Fibroblast of mammary gland (primary cell): ENCODE results near the gene ICAM3.
"Not testable (repeated sequence)": the region's sequence is repeated elsewhere in the genome, so short reads cannot be mapped to it uniquely, and the experiment has no call there.

Experiments
- DNase-seq: peaks from one replicate; pipeline ENCODE4 v3.0.0-alpha.2; 2010; ENCODE audit warnings: low read depth
- H3K4me3 ChIP-seq: 2 replicates; pipeline ENCODE4 v1.5.1; 2011; ENCODE audit warnings: low read depth, mild to moderate bottlenecking, low read length, moderate library complexity; ENCODE audit not compliant: control insufficient read depth
- TF ChIP-seq, protein P1 (sequence below): conservative IDR thresholded peaks from 2 replicates; pipeline ENCODE4 v1.5.1; 2011; ENCODE audit warnings: low read depth, low read length, inconsistent platforms; ENCODE audit not compliant: control insufficient read depth, insufficient read depth

The ICAM3 gene

DNA sequence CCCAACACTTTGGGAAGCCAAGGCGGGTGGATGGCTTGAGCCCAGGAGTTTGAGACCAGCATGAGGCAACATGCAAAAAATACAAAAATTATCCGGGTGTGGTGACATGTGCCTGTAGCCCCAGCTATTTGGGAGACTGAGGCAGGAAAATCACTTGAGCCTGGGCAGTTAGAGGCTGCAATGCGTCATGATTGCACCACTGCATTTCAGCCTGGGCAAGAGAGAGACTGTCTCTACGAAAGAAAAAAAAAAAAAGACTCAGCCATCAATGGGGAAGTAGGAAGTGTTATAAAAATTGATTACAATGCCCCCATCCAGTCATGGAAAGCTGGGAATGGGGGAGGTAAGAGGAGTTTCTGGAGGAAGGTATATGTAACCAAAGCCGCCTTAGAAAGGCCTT, 35.5 kb upstream of the ICAM3 start:
- H3K4me3 ChIP-seq: no peak overlapping the region
- no peak for DNase-seq
- TF ChIP-seq, protein P1, sequence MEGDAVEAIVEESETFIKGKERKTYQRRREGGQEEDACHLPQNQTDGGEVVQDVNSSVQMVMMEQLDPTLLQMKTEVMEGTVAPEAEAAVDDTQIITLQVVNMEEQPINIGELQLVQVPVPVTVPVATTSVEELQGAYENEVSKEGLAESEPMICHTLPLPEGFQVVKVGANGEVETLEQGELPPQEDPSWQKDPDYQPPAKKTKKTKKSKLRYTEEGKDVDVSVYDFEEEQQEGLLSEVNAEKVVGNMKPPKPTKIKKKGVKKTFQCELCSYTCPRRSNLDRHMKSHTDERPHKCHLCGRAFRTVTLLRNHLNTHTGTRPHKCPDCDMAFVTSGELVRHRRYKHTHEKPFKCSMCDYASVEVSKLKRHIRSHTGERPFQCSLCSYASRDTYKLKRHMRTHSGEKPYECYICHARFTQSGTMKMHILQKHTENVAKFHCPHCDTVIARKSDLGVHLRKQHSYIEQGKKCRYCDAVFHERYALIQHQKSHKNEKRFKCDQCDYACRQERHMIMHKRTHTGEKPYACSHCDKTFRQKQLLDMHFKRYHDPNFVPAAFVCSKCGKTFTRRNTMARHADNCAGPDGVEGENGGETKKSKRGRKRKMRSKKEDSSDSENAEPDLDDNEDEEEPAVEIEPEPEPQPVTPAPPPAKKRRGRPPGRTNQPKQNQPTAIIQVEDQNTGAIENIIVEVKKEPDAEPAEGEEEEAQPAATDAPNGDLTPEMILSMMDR: no peak

DNA sequence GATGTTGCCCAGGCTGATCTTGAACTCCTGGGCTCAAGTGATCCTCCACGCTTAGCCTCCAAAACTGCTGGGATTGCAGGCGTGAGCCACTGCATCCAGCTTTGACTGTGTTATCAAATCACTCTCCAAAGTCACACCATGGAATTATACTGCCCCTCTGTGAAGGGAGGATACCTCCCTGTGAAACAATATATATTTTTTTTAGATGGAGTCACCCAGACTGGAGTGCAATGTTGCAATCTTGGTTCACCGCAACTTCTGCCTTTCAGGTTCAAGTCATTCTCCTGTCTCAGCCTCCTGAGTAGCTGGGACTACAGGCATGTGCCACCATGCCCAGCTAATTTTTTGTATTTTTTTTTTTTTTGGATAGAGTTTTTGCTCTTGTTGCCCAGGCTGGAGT, 33.3 kb upstream of the ICAM3 start:
- TF ChIP-seq, protein P1: no peak
- no peak for DNase-seq
- H3K4me3 ChIP-seq: no peak overlapping the region

DNA sequence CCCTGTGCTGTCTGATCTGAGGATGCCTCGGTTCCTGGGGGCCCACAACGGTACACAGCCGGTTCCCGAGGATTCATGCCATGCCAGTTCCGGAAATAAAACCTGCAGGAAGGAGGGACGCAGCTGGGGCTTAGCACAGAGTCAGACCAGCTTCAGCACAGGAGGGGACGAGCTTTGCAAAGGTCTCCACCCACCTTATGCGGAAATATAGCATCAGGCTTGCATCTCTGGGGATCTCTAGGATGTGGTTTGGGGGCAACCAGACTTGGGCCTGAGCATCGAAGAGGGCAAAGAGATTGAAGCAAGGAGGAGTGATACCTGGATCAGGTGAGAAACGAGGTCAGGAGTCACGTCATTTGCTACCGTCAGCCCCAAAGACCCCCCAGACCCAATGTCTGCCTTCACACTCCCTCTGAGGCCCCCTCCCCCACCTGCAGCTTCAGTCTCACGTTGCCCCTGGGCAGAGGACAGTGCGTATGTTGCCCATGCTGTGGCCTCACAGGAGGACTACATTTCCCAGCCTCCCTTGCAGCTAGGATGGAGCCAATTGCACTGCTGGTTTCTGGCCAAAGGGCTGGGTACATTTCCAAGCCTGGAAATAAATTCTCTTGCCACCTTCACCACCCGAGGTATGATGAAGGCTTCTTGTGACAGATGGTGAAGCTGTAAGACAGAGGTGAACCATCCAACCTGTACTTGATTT, 28.8 kb upstream of the ICAM3 start:
- TF ChIP-seq, protein P1: no peak
- DNase-seq: no peak

DNA sequence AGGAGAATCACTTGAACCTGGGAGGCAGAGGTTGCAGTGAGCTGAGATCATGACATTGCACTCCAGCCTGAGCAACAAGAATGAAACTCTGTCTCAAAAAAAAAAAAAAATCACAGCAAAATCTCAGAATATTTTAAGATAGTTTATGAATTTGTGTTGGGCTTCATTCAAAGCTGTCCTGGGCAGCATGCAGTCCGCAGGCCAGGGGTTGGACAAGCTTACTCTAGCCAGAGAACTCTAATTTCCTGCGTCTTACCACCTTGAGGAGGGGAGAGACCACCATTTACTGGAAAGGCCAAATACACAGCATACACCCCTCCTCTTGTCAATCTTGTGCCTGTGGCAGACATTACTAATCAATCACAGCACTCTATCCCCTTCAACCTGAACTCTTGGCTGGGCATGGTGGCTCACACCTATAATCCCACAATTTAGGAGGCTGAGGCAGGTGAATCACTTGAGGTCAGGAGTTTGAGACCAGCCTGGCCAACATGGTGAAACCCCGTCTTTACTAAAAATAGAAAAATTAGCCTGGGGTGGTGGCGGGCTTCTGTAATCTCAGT, 27.6 kb upstream of the ICAM3 start:
- DNase-seq, H3K4me3 ChIP-seq: not testable (repeated sequence)

More for the DNA sequence above, 28.8 kb upstream of the ICAM3 start:
- no peak overlapping the region for H3K4me3 ChIP-seq

DNA sequence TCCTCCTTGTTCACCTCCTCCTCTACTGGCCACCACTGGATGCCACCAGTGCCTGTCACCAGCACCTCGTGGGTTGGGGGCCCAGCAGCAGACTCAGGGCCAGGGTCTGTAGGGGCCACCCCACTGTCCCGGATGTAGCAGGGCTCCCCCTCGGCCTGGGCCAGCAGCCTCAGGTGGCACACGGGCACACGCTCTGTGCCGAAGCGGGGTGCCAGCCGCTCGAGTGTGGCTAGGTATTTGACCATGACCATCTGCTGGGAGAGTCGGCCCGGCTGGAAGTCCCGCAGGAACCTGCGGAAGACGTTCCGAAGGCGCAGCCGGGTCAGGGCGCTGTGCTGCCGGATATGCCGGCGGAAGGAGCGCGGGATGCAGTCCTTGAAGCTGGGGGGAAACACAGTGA, 26.1 kb upstream of the ICAM3 start:
- TF ChIP-seq, protein P1: no peak
- H3K4me3 ChIP-seq: no peak overlapping the region
- no peak for DNase-seq

DNA sequence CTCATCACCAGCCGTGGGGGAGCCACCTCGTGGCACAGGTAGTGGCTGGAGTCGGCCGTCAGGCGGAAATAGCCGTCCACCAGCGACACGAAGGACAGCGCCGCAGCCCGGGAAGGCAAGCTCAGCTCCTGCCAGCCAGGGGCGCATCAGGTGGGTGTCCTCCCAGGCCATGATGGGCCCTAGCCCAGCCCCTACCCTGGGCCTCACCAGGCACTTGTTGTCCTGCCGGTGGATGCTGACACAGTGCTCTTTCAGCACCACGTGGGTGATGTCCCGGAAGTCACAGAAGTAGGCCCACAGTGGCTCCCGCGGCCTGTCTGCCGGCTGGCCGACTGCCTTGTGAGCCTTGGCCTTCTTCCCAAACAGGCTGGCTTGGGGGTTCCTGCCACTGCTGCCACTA, 25.2 kb upstream of the ICAM3 start:
- no peak for DNase-seq
- H3K4me3 ChIP-seq: no peak overlapping the region
- TF ChIP-seq, protein P1: no peak

DNA sequence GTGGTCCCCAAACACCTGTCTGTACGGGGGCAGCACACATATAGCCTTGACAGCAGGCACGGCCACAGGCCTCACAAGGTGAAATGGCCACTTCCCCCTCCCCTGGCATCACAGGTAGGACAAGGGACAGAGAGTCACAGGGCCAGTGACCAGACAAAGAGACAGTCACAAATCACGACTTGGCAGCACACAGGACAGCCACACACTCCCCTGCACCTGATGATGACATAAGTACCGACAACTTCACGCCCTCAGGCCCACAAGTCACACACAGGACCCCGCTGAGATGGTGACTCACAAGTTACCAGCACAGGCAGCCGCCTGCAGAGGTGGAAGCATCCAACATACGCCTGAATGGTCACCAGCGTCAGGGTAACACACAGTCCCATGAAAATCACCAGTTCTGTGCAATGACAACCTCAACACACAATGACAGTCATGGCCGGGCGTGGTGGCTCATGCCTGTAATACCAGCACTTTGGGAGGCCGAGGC, 24.4 kb upstream of the ICAM3 start:
- DNase-seq: no peak
- TF ChIP-seq, protein P1: no peak
- H3K4me3 ChIP-seq: no peak overlapping the region
